Activated T-cell treated with anti-CD3 and anti-CD28 coated beads for 4 hours (primary cell): ENCODE data around the gene SPTBN5.
"Not testable (repeated sequence)": the region's sequence is repeated elsewhere in the genome, so short reads cannot be mapped to it uniquely, and the experiment has no call there.

Experiments used
- DNase-seq: peaks from one replicate; pipeline ENCODE4 v3.0.0-alpha.2; 2020

The SPTBN5 gene

DNA sequence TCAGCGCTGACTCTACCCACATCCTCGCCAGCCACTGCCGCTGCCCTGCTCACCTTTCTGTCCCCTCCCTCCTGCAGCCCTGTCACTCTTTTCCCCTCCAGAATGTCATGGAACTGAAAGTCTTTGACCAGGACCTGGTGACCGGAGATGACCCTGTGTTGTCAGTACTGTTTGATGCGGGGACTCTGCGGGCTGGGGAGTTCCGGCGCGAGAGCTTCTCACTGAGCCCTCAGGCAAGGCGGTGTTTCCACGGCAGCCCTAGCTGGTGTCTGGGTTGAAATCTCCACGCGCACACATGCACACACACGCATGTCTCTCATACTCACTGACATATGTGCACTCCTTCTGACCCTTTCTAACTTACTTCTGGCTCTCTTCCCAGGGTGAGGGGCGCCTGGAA lies 53.2 kb downstream of the SPTBN5 start:
- DNase-seq = no peak

DNA sequence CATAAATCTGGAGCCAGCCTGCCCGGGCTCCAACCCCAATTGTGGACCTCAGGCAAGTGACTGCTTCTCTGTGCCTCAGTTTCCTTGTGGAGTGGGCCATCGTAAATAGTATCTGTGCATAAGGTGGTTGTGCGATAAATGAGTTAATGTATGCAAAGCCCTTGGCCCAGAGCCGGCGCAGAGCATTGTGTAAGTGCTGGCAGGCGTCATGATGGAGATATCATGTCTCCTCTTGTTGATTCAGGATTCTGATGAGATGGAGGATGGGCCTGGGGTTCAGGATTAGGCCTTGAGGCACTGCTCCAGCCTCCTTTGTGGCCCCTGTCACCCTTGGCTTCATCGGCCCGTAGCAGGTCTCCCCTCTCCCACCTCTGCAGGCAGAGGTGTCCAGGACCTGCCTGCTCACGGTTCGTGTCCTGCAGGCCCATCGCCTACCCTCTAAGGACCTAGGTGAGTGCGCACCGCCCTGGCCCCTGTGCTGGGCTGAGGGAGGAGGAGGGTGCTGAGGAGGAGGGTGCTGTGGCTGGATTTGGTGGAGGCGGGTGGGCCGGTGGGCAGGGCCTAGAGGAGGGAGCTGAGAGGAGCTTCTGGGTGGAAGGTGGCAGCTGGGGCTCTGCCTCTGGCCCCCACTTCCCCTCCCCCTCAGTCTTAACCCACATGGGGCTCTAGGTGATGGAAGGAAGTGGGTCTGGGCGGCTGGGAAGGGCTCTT lies 53.9 kb downstream of the SPTBN5 start:
- DNase-seq = no peak

GRCh38 chr15:41838400-41838897 lies 55.4 kb downstream of the SPTBN5 start, which contains the start of gene PLA2G4B:
Gene PLA2G4B (plus strand): TSS chr15:41838847. CDS start chr15:41838914, 67 bp downstream.
- no peak for DNase-seq

DNA sequence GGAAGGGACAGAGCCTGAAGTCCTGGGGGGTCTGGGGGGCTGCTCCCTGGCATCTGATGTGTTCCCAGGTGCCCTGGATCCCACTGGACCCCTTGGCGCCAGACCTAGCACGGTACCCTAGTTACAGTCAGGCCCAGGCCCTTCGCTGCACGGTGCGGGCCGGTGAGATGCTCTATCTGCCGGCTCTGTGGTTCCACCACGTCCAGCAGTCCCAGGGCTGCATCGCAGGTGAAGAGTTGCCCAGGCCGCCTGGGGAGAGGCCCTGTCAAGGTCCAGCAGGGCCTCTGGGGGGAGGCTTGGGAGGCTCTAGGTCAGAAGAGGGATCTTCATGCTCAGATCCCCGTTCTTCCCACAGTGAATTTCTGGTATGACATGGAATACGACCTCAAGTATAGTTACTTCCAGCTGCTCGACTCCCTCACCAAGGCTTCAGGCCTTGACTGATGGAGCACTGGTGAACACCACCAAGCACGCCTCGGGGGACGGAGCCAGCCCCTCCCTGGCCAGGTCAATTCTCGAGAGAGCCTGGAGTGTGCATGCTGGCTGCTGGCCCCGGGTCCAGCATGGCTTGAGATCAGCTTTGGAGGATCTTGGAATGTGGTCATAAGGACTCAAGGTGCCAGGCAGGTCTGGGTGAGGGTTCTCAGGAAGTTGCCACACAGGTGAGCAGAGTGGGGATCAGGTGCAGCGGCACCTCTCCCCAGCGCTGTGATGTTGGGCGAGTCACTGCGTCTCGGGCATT lies 57.0 kb downstream of the SPTBN5 start:
- DNase-seq = no peak

DNA sequence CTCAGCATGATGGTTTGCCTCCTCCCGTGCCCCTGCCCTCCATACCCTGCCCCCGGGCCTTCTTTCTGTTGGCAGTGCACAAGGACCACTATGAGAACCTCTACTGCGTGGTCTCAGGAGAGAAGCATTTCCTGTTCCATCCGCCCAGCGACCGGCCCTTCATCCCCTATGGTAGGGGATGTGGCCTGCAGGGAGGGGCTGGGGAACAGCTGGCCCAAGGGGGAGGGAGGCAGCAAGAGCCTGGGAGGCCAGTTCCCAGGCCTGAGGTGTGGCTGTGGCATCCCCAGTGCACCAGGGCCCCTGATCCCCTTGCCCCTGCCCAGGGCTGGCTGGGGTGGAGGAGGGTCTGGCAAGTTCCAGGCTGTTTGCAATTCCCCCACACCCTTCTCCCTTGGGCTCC lies 57.8 kb downstream of the SPTBN5 start:
- DNase-seq = no peak

- no peak for DNase-seq
These were observed 59.8 kb downstream of the SPTBN5 start for GRCh38 chr15:41834096-41834495.

DNA sequence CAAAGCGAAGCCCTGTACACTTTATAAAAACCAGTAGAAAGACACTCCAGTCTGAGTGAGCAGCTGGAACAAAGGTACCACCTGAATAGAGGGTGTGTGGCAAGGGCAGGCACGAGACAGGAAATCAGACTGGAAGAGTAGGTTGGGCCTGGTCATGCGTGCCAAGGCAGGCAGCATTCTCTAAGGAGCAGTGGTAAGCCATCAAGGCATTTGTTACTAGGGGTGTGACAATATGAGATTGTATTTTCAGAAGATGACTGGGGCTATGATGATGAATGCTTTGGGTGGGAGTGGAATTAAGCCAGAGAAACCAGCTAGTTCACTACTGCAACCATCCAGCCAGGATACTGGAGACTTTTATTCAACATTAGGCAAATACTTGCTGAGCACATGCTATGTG lies 61.0 kb downstream of the SPTBN5 start:
- DNase-seq = no peak

- DNase-seq = no peak
These were observed 61.6 kb downstream of the SPTBN5 start for GRCh38 chr15:41832208-41832607.

DNA sequence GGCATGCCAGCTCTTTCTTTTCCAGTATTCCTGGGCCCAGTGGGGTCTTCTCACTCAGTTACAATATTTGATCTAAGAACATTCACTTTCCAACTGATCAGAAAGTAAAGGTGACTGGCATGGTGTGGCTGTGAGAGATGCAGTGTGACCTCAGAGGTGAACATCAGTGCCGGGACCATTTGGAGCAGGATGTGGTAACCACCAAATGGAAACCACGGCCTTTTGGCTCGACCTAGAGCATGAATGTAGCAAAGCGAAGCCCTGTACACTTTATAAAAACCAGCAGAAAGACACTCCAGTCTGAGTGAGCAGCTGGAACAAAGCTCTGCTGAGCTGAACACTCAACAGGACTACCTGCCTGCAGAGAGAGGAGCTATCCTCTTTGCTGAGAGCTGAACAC lies 62.6 kb downstream of the SPTBN5 start:
- DNase-seq = not testable (repeated sequence)

DNA sequence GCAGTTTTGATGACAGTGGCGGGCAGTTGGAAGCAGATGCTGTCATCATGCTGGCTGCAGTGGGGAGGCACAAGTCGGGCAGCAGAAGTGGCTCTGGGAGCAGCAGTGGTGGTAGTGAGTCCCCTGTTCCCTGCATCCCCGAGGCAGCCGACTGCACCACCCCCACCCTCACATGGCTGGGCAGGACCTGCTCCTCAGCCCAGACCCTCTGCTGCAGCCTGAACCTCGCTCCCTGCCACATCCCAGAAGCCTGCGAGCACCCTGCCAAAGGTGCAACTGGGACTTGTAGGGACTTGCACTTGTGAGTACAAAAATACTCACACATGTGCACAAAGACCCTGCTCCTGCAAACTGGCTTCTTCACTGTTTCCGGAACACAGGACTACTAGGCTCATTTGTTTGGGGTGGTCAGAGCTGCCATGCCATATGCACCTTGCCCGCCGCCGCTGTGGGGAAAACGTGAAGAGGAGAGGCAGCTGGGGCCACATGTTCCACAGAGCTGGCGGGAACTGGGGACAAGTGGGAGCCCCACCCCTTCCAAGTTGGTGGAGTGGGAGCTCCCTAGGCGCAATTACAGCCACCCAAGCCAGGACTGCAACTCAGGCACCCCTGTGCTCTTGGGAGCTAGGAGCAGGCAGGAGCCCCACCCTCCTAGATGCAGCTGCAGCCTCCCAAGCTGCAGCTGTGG lies 63.8 kb downstream of the SPTBN5 start:
- no peak for DNase-seq

GRCh38 chr15:41828807-41829141 lies 65.1 kb downstream of the SPTBN5 start:
- DNase-seq = no peak

DNA sequence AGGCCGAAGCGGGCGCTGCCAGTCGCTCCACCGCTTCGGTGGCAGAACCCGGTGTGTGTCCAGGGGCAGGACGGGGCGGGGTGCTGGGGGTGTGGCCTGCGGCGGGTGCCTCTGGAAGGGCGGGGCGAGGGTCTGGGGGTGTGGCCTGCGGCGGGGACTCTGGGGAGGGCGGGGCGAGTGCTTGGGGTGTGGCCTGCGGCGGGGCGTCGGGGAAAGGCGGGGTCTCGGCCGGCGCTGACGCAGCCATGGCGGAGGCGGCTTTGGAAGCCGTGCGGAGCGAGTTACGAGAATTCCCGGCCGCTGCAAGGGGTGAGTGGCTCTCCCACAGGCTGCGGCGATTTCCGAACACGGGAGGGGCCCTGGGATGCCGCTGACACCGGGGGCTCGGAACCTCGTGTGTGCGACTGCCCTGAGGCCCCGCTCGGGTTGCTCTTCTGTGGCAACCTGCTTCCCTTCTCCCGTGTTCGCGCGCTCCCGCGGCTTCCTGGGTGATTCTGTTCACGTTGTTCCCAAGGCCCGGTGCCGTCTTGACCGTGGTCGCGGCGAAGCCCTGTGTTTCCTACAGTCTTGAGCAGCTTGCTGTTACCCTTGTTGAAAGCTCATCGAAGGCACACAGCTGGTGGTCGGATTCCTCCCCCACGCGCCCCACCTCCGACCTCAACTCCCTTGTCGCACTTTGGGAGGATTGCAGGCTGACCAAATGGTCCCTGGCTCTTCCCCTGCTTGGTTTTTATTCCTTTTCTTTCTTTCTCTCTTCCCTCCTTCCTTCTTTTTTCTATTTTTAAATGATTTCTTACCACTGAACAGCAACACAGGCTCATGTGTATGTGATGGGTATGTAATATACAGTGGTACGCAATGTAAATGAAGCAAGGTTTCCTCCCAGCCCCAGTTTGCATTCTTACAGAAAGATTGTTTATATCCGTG lies 65.7 kb downstream of the SPTBN5 start, which contains the start of gene JMJD7:
Gene JMJD7 (plus strand): TSS at position 213 of the 927 bp plus-strand sequence. CDS start 33 bp downstream, at position 246.
- DNase-seq = peak; percentile 98

DNA sequence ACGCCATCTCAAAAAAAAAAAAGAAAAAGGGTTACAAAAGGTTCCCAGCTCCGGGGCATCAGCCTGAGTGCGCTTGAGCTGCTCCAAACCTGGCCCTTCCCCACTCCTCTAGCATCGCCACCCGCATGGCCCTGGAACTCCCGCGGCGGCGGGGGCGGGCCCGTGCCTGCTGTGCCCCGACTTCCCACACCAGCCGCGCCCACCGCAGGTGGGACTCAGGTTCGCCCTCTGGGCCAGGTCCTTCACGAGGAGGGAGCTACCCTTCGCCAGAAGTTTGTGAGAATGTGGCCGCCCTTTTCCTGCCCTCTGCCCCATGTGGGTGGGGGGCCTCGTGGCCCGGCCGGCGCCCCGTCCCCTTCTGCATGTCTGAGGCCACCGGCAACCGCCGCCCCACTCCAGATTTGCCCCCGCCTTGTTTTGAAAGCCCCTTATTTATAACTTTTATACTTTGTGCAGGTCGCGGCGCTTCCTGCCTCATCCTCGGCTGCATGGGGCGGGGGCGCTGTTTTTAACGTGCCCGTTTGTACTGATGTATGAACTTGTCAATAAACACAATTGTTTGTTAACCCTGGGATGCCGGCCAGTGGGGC lies 66.5 kb downstream of the SPTBN5 start:
- no peak for DNase-seq

GRCh38 chr15:41825572-41826535 lies 68.0 kb downstream of the SPTBN5 start:
- DNase-seq = no peak

- no peak for DNase-seq
These were observed 68.7 kb downstream of the SPTBN5 start for GRCh38 chr15:41825145-41825544.

DNA sequence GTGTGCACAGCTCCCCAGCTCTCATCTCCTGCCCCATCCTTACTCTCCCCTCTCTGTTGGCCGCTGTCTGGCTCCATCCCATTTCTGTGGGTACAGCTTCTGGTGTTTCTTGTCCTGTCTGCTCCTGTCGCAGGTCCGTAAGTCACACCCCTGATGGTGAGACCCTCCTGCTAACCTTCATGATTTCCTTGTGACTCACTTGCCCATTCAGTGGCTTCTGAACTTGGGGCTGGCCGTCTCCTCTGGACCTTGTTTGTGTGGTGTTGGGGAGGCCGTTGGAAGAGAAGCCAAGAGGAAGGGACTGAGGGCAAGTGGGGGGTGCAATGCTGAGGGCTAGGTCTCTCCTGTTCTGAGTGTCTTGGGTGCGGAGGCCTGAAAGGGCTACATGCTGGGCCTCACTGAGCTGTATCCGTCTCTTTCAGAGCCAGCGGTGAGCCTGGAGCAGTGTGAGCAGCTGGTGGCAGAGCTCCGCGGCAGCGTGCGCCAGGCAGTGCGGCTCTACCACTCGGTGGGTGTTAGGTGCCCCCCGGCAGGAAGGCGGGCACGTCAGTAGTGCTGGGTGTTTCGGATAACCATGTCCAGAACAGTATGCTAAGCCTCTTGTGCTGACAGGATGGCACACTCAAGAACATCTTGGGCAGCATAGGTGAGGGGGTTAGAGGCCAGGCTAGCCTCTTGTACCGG lies 69.6 kb downstream of the SPTBN5 start:
- no peak for DNase-seq

GRCh38 chr15:41823502-41823901 lies 70.4 kb downstream of the SPTBN5 start:
- no peak for DNase-seq

DNA sequence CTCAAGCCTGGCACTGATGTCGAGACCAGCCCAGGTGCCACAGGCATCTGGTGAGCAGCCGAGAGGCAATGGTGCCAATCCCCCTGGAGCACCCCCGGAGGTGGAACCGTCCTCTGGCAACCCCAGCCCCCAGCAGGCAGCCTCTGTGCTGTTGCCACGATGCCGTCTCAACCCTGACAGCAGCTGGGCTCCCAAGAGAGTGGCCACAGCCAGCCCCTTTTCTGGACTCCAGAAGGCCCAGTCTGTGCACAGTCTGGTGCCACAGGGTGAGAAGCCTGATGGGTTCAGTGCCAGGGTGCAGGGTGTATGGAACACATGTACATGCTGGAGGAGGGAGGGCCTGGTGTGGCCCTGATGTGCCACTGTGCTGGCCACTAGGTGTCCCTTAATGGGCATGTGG lies 70.9 kb downstream of the SPTBN5 start:
- DNase-seq = no peak

GRCh38 chr15:41822471-41822870 lies 71.4 kb downstream of the SPTBN5 start:
- DNase-seq = no peak

- DNase-seq = no peak
These were observed 72.0 kb downstream of the SPTBN5 start for GRCh38 chr15:41821831-41822230.
